HEK293 (cell line): ENCODE data around the gene MBD6.

Experiments used
- CTCF ChIA-PET: fragments of 350-600 bp; formaldehyde crosslinking; extraction: SDS; loops from one replicate; lab custom pipeline; 2021; ENCODE audit warnings: antibody characterized with exemption; lab: Yijun Ruan, JAX
- POLR2A ChIA-PET: fragments of 300-600 bp; formaldehyde crosslinking; extraction: SDS; loops from one replicate; lab custom pipeline; 2020; ENCODE audit warnings: antibody characterized with exemption, inconsistent platforms; lab: Yijun Ruan, JAX
- H3K27ac ChIP-seq: fragments of 200-500 bp; sonication (Bioruptor generic); 2 replicates; pipeline ENCODE4 v1.5.1; 2014; ENCODE audit warnings: low read depth, low read length, control low read depth, inconsistent platforms; ENCODE audit errors: extremely low read depth
- H3K36me3 ChIP-seq, 2 experiments: fragments of 200-500 bp in 1 of 2; sonication (Bioruptor generic) in 1 of 2; 1 replicate in 1 of 2; 2 replicates in 1 of 2; pipeline ENCODE4 v1.5.1; 2014 to 2017; ENCODE audit warnings: inconsistent platforms in 2 of 2, low read length in 2 of 2; ENCODE audit not compliant: control insufficient read depth in 2 of 2, insufficient read depth in 1 of 2
- H3K4me1 ChIP-seq: fragments of 200-500 bp; sonication (Bioruptor generic); 2 replicates; pipeline ENCODE4 v1.5.1; 2014; ENCODE audit warnings: mild to moderate bottlenecking, low read length, inconsistent platforms; ENCODE audit not compliant: control insufficient read depth, insufficient read depth
- H3K4me3 ChIP-seq: 2 replicates; pipeline ENCODE4 v1.5.1; 2011; ENCODE audit warnings: low read depth, mild to moderate bottlenecking, control low read depth, low read length, moderate library complexity
- H3K9me3 ChIP-seq: fragments of 200-500 bp; sonication (Bioruptor generic); 2 replicates; pipeline ENCODE4 v1.5.1; 2014; ENCODE audit warnings: low read depth, low read length, inconsistent platforms; ENCODE audit not compliant: control insufficient read depth, insufficient read depth
- EGR2 ChIP-seq: fragments of 450-650 bp; formaldehyde crosslinking; IDR thresholded peaks from 2 replicates; pipeline ENCODE4 v1.5.1; 2016; ENCODE audit warnings: low read depth, missing biosample characterization, missing genetic modification characterization
- FEZF1 ChIP-seq: fragments of 450-650 bp; formaldehyde crosslinking; IDR thresholded peaks from 2 replicates; pipeline ENCODE4 v1.5.1; 2016; ENCODE audit warnings: missing biosample characterization, missing genetic modification characterization
- GFI1B ChIP-seq: fragments of 450-650 bp; formaldehyde crosslinking; IDR thresholded peaks from 2 replicates; pipeline ENCODE4 v1.5.1; 2016; ENCODE audit warnings: missing biosample characterization, missing genetic modification characterization
- GLIS1 ChIP-seq: fragments of 450-650 bp; formaldehyde crosslinking; IDR thresholded peaks from 2 replicates; pipeline ENCODE4 v1.5.1; 2016; ENCODE audit warnings: missing biosample characterization, missing genetic modification characterization
- MEIS1 ChIP-seq: sonication (generic); formaldehyde crosslinking; IDR thresholded peaks from 2 replicates; pipeline ENCODE4 v1.8.1; 2022; ENCODE audit warnings: missing genetic modification reagents, mild to moderate bottlenecking, borderline replicate concordance
- SETDB1 ChIP-seq: IDR thresholded peaks from one replicate; pipeline ENCODE4 v1.6.1; 2017; ENCODE audit warnings: mild to moderate bottlenecking, low read length, moderate library complexity, mixed read lengths; ENCODE audit not compliant: insufficient read length
- SP7 ChIP-seq: fragments of 450-650 bp; formaldehyde crosslinking; IDR thresholded peaks from 2 replicates; pipeline ENCODE4 v1.5.1; 2016; ENCODE audit warnings: missing biosample characterization, missing genetic modification characterization
- TRIM28 ChIP-seq: IDR thresholded peaks from 2 replicates; pipeline ENCODE4 v1.6.1; 2011; ENCODE audit warnings: low read length, control low read depth, borderline replicate concordance
- YY2 ChIP-seq: fragments of 450-650 bp; formaldehyde crosslinking; IDR thresholded peaks from 2 replicates; pipeline ENCODE4 v1.5.1; 2016; ENCODE audit warnings: missing biosample characterization, missing genetic modification characterization
- ZBTB48 ChIP-seq: fragments of 450-650 bp; formaldehyde crosslinking; IDR thresholded peaks from 2 replicates; pipeline ENCODE4 v1.5.1; 2016; ENCODE audit warnings: missing biosample characterization, missing genetic modification characterization
- ZNF140 ChIP-seq: fragments of 450-650 bp; formaldehyde crosslinking; IDR thresholded peaks from 2 replicates; pipeline ENCODE4 v1.5.1; 2016; ENCODE audit warnings: missing biosample characterization, missing genetic modification characterization
- ZNF223 ChIP-seq: fragments of 450-650 bp; formaldehyde crosslinking; IDR thresholded peaks from 2 replicates; pipeline ENCODE4 v1.5.1; 2016; ENCODE audit warnings: missing biosample characterization, missing genetic modification characterization
- ZNF24 ChIP-seq: fragments of 450-650 bp; formaldehyde crosslinking; IDR thresholded peaks from 2 replicates; pipeline ENCODE4 v1.5.1; 2016; ENCODE audit warnings: missing biosample characterization, missing genetic modification characterization
- ZNF501 ChIP-seq: fragments of 450-650 bp; formaldehyde crosslinking; IDR thresholded peaks from 2 replicates; pipeline ENCODE4 v1.5.1; 2016; ENCODE audit warnings: missing biosample characterization, missing genetic modification characterization
- ZNF510 ChIP-seq: fragments of 450-650 bp; formaldehyde crosslinking; IDR thresholded peaks from 2 replicates; pipeline ENCODE4 v1.5.1; 2018; ENCODE audit warnings: mild to moderate bottlenecking, missing genetic modification characterization, missing biosample characterization; ENCODE audit not compliant: insufficient replicate concordance
- ZNF544 ChIP-seq: fragments of 450-650 bp; formaldehyde crosslinking; IDR thresholded peaks from 2 replicates; pipeline ENCODE4 v1.5.0; 2017; ENCODE audit warnings: missing biosample characterization, missing genetic modification characterization
- ZNF549 ChIP-seq: fragments of 450-650 bp; IDR thresholded peaks from 2 replicates; pipeline ENCODE4 v1.5.1; 2018; ENCODE audit warnings: missing biosample characterization, missing genetic modification characterization, mild to moderate bottlenecking, inconsistent platforms, moderate library complexity
- ZNF623 ChIP-seq: fragments of 450-650 bp; formaldehyde crosslinking; IDR thresholded peaks from 2 replicates; pipeline ENCODE4 v1.5.1; 2016; ENCODE audit warnings: missing biosample characterization, missing genetic modification characterization
- ZNF747 ChIP-seq: fragments of 450-650 bp; formaldehyde crosslinking; IDR thresholded peaks from 2 replicates; pipeline ENCODE4 v1.5.1; 2016; ENCODE audit warnings: missing biosample characterization, missing genetic modification characterization
- ZNF785 ChIP-seq: fragments of 450-650 bp; formaldehyde crosslinking; IDR thresholded peaks from 2 replicates; pipeline ENCODE4 v1.5.1; 2016; ENCODE audit warnings: missing biosample characterization, missing genetic modification characterization
- ZNF830 ChIP-seq: fragments of 450-650 bp; IDR thresholded peaks from 2 replicates; pipeline ENCODE4 v1.5.0; 2018; ENCODE audit warnings: missing biosample characterization, missing genetic modification characterization, low read depth, mild to moderate bottlenecking, moderate library complexity
- TF ChIP-seq, protein P1 (sequence below): fragments of 450-650 bp; formaldehyde crosslinking; IDR thresholded peaks from 2 replicates; pipeline ENCODE4; 2016; ENCODE audit warnings: missing biosample characterization, missing genetic modification characterization
- TF ChIP-seq, protein P2 (sequence below): fragments of 450-650 bp; formaldehyde crosslinking; IDR thresholded peaks from 2 replicates; pipeline ENCODE4 v1.5.1; 2016; ENCODE audit warnings: missing biosample characterization, missing genetic modification characterization
- TF ChIP-seq, protein P3 (sequence below): fragments of 450-650 bp; formaldehyde crosslinking; IDR thresholded peaks from 2 replicates; pipeline ENCODE4 v1.5.1; 2016; ENCODE audit warnings: missing biosample characterization, missing genetic modification characterization
- TF ChIP-seq, protein P4 (sequence below): fragments of 450-650 bp; formaldehyde crosslinking; IDR thresholded peaks from 2 replicates; pipeline ENCODE4 v1.5.1; 2016; ENCODE audit warnings: missing biosample characterization, missing genetic modification characterization
- TF ChIP-seq, protein P5 (sequence below): fragments of 450-650 bp; formaldehyde crosslinking; IDR thresholded peaks from 2 replicates; pipeline ENCODE4 v1.5.1; 2016; ENCODE audit warnings: missing biosample characterization, missing genetic modification characterization

MBD6 gene

GRCh38 chr12:57487055-57487596, 35.5 kb upstream of the MBD6 start:
- TF ChIP-seq ZNF747 (tag by site-specific recombination), result no peak
- no peak for TF ChIP-seq ZNF544 (tag by site-specific recombination)
- no peak for TF ChIP-seq TRIM28
- ChIA-PET POLR2A (interaction anchor here (0.6 to 1.9 kb wide), 2 partner anchors 10 to 18 kb away, joined by 3 to 8 read pairs; no protein-coding TSS in a partner anchor), CTCF (interaction anchor here (0.5 to 1.2 kb wide), 3 partner anchors 10 to 29 kb away, joined by 3 to 10 read pairs (median 4); no protein-coding TSS in a partner anchor)
- Histone ChIP-seq H3K27ac (peak overlapping the region; percentile 45; the same call in 1 of the 2 replicates), H3K4me3 (no peak overlapping the region), H3K9me3 (no peaks in the 10 kb centered on the region), H3K36me3 (peaks cover 20 to 31% of the 10 kb centered on the region in 2 experiments), H3K4me1 (no peaks in the 10 kb centered on the region)

DNA sequence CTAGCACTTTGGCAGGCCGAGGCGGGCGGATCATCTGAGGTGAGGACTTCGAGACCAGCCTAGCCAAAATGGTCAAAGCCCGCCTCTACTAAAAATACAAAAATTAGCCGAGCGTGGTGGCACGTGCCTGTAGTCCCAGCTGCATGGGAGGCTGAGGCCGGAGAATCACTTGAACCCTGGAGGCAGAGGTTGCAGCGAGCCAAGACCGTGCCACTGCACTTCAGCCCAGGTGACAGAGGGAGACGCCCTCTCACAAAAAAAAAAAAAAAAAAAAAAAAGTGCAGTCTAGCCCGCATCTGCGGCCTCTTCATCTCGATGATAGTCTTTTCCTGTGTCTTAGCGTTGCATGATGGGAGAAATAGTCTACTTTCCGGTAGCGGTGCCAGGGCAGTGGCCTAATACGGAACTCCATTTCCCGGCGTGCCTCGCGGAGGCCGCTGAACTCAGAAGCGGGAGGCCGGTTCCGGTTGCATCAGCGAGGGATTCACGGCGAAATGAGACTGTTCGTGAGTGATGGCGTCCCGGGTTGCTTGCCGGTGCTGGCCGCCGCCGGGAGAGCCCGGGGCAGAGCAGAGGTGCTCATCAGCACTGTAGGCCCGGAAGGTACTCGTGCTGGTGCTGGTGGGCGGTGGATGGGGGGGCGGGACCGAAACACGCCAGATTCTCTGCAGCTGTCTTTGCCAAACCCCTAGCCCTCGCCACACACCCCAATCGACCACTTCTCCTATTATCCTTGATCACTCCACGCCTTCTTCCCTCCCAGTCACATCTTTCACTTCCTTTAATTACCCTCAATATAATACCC, 34.8 kb upstream of the MBD6 start, which contains the start of gene MARS1:
MARS1 (plus strand) TSS at position 472 of the 805 bp plus-strand sequence; CDS start at position 495, 23 bp downstream.
- H3K36me3 ChIP-seq, result peaks cover 23 to 37% of the 10 kb centered on the region in 2 experiments
- H3K27ac ChIP-seq, result peak within 1 kb of the TSS; percentile 87
- no peaks in the 10 kb centered on the region for H3K9me3 ChIP-seq
- ChIA-PET POLR2A (interaction anchor here (0.6 to 1.9 kb wide), 2 partner anchors 9 to 17 kb away, joined by 3 to 8 read pairs; no protein-coding TSS in a partner anchor), CTCF (interaction anchor here (0.5 to 1.2 kb wide), 3 partner anchors 9 to 30 kb away, joined by 3 to 10 read pairs (median 4); no protein-coding TSS in a partner anchor)
- H3K4me3 ChIP-seq, result peak within 1 kb of the TSS; percentile 91
- H3K4me1 ChIP-seq, result no peaks in the 10 kb centered on the region
- TF ChIP-seq ZNF785 (tag by site-specific recombination) (no peak), ZNF140 (tag by site-specific recombination) (no peak), GFI1B (tag by site-specific recombination) (no peak), ZNF223 (tag by site-specific recombination) (no peak), ZNF510 (tag by site-specific recombination) (no peak), ZNF549 (tag by site-specific recombination) (no peak), GLIS1 (tag by site-specific recombination) (peak; percentile 30; the same call in 1 of the 2 replicates), FEZF1 (tag by site-specific recombination) (peak; percentile 49), ZNF623 (tag by site-specific recombination) (no peak), SETDB1 (no peak), ZNF830 (tag by site-specific recombination) (no peak), ZNF501 (tag by site-specific recombination) (peak; percentile 72; the same call in 1 of the 2 replicates), EGR2 (tag by site-specific recombination) (peak; percentile 39), YY2 (tag by site-specific recombination) (peak; percentile 78), ZBTB48 (tag by site-specific recombination) (no peak), MEIS1 (CRISPR knock-in tag) (no peak), SP7 (tag by site-specific recombination) (peak; percentile 61), ZNF24 (tag by site-specific recombination) (peak; percentile 68; the same call in 1 of the 2 replicates)
- TF ChIP-seq, protein P1, sequence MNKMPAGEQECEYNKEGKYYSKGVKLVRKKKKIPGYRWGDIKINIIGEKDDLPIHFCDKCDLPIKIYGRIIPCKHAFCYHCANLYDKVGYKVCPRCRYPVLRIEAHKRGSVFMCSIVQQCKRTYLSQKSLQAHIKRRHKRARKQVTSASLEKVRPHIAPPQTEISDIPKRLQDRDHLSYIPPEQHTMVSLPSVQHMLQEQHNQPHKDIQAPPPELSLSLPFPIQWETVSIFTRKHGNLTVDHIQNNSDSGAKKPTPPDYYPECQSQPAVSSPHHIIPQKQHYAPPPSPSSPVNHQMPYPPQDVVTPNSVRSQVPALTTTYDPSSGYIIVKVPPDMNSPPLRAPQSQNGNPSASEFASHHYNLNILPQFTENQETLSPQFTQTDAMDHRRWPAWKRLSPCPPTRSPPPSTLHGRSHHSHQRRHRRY (tag by site-specific recombination), result no peak
- TF ChIP-seq, protein P2, sequence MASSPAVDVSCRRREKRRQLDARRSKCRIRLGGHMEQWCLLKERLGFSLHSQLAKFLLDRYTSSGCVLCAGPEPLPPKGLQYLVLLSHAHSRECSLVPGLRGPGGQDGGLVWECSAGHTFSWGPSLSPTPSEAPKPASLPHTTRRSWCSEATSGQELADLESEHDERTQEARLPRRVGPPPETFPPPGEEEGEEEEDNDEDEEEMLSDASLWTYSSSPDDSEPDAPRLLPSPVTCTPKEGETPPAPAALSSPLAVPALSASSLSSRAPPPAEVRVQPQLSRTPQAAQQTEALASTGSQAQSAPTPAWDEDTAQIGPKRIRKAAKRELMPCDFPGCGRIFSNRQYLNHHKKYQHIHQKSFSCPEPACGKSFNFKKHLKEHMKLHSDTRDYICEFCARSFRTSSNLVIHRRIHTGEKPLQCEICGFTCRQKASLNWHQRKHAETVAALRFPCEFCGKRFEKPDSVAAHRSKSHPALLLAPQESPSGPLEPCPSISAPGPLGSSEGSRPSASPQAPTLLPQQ (tag by site-specific recombination), result peak; percentile 42; the same call in 1 of the 2 replicates
- TF ChIP-seq, protein P3, sequence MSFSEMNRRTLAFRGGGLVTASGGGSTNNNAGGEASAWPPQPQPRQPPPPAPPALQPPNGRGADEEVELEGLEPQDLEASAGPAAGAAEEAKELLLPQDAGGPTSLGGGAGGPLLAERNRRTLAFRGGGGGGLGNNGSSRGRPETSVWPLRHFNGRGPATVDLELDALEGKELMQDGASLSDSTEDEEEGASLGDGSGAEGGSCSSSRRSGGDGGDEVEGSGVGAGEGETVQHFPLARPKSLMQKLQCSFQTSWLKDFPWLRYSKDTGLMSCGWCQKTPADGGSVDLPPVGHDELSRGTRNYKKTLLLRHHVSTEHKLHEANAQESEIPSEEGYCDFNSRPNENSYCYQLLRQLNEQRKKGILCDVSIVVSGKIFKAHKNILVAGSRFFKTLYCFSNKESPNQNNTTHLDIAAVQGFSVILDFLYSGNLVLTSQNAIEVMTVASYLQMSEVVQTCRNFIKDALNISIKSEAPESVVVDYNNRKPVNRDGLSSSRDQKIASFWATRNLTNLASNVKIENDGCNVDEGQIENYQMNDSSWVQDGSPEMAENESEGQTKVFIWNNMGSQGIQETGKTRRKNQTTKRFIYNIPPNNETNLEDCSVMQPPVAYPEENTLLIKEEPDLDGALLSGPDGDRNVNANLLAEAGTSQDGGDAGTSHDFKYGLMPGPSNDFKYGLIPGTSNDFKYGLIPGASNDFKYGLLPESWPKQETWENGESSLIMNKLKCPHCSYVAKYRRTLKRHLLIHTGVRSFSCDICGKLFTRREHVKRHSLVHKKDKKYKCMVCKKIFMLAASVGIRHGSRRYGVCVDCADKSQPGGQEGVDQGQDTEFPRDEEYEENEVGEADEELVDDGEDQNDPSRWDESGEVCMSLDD, result no peak
- TF ChIP-seq, protein P4, sequence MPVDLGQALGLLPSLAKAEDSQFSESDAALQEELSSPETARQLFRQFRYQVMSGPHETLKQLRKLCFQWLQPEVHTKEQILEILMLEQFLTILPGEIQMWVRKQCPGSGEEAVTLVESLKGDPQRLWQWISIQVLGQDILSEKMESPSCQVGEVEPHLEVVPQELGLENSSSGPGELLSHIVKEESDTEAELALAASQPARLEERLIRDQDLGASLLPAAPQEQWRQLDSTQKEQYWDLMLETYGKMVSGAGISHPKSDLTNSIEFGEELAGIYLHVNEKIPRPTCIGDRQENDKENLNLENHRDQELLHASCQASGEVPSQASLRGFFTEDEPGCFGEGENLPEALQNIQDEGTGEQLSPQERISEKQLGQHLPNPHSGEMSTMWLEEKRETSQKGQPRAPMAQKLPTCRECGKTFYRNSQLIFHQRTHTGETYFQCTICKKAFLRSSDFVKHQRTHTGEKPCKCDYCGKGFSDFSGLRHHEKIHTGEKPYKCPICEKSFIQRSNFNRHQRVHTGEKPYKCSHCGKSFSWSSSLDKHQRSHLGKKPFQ, result no peak
- TF ChIP-seq, protein P5, sequence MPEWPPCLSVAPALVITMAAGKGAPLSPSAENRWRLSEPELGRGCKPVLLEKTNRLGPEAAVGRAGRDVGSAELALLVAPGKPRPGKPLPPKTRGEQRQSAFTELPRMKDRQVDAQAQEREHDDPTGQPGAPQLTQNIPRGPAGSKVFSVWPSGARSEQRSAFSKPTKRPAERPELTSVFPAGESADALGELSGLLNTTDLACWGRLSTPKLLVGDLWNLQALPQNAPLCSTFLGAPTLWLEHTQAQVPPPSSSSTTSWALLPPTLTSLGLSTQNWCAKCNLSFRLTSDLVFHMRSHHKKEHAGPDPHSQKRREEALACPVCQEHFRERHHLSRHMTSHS (tag by site-specific recombination), result no peak
